GM18868 (cell line): Measurements from ENCODE around the gene CTRB1.

ENCODE experiments used
- ATAC-seq: cut with Tn5 transposase; IDR thresholded peaks from one replicate; pipeline ENCODE4 v1.9.1; 2021; ENCODE audit warnings: mild to moderate bottlenecking, moderate library complexity; ENCODE audit not compliant: unreplicated experiment

Gene CTRB1

DNA sequence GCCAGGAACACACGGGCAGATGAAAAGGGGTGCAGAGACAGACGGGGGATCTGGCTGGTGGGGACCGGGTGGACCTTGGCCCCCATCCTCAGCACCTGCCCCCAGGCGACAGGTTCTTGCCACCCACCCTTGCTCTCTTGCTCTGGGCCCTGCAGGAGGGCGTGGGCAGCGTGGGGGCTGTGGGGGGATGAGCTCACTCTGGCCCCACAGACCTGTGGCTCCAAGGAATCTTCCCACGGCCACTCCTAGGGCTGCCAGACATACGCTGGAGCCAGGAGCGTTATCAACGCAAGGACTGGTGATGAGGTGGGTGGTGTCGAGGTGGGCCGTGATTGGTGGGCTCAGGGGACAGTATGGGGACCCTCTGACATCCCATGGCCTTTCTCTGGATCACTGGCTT is 6.3 kb downstream of the CTRB1 start:
- ATAC-seq, result no peak

DNA sequence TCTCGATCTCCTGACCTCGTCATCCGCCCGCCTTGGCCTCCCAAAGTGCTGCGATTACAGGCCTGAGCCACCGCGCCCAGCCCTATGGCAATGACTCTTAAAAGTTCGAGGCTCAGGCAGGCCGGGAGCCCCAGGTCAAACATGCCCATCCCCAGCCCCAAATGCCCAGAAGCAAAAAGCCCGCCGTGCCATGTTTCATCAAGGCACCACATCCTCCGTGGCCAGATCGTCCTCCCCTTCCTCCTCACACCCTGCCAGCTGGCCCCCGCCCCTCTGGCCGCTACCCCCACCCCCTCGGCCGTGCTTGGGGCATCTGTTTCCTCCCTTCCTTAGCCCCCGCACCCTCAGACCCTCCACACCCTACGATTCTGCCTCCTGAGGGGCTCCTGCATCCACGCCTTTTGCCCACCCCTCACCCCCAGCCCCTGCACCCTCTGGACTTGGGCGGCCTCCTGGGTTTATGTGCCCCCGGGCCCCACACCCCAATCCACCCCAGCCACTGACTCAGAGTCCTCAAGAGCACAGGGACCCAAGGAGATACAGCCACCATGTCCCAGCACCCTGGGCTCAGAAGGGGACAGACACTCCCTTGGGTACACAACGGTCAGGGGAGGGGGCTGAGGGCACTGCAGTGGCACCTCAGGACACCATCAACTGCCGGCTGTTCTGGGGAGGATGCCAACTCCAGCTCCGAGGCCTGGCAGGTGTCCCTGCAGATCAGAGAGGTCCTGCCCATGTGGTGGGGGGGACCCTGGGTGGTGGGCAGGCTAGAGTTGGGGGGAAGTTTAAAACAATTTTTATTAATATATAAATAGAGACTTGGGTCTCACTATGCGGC is 7.1 kb downstream of the CTRB1 start:
- no peak for ATAC-seq

DNA sequence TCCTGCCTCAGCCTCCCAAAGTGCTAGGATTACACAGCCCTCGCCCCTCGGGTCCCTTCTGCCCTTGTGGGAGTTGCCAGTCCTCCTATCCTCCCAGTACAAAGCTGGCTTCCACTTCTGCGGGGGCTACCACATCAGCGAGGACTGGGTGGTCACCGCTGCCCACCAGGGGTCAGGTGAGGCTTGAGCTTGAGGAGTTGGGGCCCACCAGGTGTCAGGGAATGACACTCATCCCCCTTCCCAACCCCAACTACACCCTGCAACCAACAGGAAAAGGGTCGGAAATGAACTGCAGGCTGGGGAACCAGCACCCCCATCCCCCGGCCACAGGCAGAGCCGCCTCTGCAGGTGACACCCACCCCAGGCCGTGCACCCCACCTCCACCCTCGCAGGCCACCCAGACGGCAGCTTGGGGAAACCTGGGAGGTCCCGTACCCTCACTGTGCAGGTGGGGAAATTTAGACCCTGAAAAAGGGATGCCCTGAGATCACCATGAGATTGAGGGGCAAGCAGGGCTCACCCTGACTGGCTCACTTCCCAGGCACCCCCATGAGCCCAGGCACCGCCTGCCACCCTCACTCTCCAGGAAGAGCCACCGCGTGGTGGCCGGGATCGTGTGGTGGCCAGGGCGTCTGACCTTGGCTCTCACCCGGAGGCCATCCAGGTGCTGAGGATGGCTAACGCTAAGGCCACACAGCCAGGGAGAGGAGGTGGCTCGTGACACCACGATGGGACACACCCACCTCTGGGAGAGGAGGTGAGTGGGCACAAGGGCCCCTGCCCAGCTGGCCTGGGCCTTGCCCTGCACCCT is 8.0 kb downstream of the CTRB1 start:
- no peak for ATAC-seq

DNA sequence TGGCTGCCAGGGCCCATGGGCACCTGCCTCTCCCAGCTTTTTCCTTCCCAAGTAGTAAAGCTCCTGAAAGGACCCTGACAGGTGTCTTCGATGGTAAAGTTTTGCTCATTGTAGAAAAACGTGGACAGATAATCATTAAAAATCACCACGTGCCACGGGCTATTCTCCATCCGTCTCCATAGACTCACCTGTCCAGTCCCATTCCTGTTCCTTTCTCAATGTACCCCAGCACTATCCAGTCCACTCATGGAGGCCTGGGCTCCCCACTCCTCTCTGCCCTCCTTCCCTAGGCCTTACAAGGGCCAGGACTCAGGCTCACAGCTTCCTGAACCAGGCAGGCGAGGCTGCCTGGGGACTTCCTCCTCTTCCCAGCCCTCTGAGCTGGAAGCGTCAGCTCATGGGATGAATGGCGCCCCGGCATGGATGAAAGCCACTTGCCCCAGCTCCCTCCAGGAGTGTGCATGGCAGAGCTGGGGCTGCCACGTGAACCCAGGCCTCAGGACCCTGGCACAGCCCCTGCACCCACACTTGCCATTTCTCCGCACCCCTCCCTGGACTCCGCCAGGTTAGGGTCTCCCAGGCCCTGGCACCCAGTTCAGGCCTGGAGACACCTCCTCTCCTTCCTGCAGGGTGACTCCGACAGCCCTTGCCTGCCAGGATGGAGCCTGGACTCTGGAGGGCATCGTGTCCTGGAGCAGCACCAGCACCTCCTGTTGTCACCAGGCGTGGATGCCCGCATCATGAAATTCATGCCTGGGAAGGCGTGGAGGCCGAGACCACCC is 8.8 kb downstream of the CTRB1 start:
- no peak for ATAC-seq

DNA sequence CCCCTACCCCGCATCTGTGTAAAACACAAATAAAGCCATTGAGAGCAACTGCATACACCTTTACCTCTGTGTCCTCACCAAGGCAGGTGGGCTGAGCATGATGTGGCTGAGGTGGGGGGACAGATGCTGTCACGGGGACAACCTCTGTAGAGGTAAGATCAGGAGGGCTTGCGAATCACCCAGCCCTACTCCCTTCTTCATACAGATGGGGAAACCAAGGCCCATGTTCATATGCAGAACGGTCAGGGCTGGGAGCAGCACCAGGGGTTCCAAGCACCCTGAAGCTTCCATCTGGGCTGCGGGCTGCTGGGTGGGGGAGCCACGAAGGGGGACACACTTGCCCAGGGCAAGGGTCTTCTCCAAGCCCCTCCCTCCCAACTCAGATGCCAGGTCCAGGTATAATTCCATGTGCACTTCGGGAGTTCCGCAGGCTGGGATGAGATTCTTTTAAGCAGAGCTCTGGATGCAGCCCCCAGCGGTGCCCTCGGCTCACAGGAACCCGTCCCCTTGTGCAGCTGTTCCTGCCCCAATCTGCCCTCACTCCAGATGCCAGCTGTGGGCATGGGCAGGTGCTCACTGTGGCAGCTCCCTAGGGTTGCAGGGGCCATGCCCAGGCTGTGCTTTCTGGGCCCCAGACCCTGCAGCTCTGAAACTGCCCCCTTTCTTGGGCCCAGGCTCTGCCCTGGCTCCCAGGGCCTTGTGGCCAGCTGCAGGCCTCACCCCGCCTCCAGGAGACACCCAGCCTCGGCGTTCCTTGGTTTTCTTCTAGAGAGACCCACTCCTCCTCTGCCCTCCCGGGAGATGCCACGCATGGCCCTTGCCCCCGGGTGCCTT is 9.6 kb downstream of the CTRB1 start:
- no peak for ATAC-seq

DNA sequence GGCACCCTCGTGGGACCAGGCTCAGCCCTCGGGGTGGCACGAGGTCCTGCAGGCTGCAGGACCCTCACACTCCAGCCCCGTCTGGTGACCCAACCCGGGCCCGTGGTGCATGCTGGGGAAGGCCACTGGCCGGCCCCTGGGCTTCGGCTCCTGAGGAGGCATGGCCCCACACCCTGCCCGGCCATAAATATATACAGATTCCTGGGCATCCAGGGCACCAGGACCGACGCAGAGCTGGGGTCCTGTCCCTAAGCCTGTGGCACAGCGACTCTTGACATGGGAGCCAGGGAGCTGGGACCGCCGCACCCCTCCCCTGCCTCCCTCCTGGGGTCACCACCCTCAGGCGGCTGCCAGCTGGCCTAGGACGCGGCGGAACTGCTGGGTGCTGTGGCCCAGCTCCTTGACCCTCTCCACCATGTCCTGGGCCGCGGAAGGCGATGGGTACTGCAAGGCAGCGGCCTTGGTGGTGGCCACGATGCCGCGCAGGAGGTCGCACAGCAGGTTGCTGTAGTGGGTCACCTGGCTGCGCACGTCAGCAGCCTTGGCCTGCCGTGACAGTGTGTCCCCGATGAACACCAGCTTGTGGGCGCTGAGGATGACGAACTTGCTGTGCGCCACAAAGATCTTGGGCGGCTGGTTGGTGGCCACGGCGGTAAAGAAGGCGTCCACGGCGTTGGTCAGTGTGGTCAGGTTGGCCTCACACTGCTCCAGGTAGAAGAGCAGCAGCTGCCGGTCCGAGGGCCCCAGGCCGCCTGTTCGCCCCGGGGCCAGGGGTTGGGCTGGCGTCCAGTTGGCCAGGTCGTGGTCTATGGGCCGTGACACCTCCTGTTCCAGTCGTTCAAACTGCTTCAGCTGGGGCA is 10.6 kb downstream of the CTRB1 start:
- ATAC-seq, result no peak

DNA sequence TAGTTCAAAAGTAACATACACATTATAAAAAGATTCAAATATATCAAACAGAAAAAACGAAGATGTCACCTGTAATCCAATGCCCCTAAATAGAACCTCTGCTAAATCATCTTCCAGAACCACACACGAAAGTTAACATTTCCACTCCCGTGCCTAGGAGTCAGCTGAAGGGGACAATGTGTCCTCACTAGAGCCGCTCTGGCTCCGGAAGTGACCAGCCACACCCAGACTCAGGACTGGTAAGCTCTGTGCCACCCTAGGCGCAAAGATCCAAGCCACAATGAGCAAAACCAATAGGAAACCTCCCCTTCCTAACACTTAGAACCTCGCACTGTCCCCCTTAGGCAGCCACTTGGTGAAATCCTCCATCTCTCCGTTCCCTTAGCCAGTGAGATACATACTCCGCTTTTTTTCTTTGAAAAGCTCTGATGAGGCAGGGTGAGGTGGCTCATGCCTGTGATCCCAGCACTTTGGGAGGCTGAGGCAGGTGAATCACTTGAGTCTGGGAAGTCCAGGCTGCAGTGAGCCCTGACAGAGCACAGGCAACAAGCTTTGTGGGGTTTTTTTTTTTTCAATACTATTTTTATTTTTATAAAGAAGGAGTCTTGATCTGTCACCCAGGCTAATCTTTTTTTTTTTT is 11.8 kb downstream of the CTRB1 start:
- no peak for ATAC-seq

DNA sequence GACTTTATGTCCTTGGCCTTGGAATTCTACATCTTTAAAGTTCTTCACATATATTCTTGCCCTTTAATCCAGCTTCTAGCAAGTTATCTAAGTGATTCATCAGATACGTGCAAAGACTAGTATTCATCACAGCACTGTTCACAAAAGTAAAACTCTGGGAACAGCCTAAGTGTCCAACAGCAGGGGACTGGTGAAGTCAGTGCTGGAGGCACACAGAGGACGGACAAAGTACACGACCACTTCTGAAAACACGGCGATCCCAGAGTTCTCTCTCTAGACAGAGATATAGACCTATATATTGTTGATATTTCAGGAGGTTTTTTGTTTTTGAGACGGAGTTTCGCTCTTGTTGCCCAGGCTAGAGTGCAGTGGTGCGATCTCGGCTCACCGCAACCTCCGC is 12.8 kb downstream of the CTRB1 start:
- ATAC-seq, result no peak

DNA sequence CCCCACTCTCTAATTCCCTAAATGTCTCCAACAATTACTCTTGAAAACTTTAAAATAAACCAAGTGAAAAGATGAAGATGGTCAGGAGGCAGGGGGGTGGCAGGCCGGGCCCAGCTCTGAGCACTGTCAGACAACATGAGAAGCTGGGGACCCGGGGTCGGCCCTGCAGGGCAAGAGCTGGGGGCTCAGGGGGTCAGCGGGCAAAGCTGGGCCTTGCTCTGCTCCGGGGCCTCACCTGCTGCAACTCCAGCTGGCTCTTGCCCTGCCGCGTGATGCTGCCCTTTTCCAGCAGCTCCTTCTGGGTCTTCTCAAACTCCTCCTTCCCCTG is 14.8 kb downstream of the CTRB1 start:
- ATAC-seq, result no peak

DNA sequence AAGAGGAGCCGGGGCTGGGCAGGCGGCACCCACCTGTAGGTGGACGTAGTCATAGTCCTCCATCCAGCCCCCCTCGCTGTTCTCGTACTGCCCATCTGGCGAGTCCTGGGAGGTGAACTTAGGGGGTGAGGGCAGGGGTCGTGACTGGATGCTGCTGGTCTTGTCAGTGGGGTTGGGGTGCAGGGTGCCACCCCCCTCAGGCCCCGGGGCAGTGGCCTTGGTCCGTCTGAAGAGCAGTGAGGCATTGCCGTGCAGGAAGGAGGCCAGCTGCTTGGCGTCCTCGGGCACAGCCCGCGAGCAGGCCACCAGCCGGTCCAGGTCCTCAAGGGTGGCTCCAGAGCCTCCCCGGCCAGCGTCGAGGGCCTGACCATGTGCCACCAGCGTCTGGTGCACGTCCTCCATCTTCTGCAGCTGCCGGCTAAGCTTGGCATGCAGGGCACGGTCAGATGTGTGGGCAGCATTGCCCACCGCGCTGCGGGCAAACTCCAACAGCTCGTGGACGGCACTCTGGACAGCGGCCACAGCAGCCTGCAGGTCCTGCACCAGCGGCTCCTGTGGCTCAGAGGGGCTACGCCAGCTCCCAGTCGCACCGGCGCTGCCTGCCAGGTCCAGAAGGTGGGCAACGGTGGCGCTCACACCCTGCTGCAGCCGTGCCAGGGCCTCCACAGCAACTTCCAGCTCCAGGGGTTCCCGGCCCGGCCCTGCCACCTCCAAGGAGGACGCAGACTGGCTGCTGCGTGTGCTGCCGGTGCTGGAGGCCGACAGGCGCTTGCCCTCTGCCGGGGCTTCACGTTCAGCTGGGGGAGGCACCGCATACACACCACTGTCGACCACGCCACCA is 16.3 kb downstream of the CTRB1 start:
- ATAC-seq, result no peak

DNA sequence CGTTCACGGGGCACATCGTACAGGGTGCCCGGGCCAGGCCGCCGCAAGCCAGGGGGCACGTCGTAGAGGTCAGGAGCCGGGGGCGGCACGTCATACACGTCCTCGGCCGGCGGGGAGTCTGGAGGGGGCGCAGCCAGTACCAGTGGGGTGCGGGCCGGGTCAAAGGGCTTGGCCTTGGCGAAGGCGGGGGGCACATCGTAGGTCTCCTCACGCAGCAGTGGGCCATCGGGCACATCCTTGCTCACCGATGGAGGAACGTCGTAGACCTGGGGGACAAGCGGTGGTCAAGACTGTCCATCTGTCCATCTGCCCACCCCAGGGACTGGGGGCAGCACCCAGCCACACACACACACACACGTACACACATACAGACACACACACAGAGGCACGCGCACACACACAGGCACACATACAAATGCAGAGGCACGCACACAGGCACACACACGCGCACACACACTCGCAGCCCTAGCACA is 17.0 kb downstream of the CTRB1 start:
- ATAC-seq, result no peak

DNA sequence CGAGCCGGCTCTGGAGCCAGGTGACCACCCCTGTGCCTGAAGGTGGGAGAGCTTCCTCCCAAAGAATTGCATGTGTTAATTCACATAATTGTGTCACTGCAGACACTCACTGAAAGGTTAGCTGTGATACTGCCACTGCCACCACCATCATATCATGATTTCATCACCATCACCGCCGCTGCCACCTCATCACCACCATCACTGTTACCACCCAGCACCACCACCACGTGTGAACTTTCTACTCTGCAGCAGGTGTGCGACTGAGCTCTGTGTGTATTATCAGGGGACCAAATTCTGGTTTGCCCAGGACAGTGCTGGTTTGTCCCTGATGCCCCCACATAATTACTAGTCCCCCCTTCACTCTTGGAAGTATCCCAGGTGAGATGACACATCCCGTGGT is 17.4 kb downstream of the CTRB1 start:
- no peak for ATAC-seq

DNA sequence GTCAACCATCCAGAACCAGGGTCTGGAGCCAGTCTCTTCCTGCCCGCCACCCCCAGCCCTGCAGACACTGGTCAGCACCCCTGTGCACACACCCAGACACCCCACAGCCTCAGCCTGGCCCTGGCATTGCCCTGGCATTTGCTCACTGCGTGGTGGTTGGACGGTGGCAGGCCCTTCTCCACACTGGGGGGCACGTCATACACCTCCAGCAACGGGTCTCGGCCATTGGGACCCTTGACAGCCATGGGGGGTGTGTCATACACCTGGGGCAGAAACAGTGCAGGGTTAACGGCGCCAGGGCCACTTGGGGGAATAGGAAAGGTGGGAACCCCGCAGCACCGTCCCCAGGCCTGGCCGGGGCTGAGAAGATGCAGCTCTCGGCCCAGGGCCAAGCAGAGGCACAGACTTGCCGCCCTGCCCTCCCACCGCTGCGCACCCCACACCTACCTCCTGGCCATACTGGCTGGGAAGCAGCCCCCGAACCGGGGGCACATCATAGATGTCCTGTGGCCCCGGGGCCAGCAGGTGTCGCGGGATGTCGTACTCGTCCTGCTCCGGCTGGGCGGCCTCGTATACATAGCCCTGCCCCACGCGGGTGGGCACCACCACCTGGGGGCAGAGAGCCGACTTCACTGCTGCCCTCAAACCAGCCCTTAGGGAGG is 18.1 kb downstream of the CTRB1 start:
- ATAC-seq, result no peak

DNA sequence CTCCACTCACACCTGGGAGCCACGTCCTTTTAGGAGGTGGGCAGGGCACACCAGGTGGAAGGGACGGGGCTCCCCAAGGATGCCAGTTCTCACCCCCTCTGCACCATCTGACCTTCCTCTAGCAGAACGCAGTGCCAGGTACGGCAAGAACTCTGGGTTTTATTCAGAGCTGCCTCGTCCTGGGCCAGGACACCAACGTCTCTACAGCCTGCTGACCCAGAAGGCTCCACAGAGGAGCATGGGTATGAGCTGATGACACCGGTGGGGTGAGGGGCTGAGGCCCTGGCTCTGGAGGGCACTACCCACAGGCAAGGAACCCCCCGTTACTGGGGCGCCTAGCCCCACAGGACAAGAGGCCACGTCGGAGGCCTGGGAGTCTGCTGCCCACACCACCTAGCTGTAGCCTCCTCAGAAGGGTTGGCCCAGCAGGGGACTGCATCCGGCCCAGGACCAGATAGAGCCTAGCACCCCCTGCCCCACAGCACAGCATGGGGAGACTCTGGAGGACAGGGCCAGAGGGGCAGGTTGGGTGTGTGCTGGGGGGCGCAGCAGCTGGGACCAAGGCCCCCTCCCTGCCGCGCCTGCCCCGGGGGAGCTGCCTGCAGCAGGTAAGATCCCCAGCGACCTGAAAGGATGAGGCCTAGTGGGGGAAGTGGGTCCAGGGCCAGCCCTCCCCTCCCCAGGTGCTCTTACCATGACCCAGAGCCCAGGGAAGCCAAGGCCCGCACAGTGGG is 18.8 kb downstream of the CTRB1 start:
- ATAC-seq, result no peak

DNA sequence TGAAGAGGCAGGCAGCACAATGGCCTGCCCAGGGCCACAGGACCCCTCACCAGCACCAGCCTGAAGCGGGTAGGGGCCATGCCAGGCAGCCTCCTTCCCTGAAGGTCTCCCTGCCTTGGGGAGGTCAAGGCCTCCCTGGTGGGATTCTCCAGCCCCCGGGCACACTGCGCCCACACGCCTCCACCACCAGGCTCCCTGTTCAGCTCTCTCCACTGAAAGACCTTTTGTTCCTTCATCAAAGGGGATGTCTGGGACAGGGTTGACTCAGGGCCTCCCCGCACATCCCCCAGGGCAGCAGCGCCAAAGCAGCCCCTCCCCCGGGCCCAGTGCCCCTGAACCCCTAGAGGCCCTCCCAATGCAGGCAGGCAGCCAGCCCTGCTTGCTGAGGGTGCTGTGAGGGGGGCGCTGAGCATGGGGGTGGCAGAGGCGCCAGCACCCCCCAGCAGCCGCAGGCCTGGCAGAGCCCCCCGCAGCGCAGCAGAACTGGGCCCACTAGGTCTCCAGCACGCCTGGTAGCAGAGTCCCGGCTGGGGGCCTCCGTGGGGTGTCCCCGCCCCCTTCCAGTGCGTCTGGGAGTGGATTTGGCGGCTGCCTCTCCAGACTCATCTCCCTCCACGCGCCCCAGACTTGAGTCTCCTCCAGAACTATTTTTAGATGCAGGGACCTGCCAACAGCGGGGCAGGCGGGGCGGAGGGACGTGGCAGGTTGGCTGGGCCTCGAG is 19.5 kb downstream of the CTRB1 start:
- ATAC-seq, result no peak

DNA sequence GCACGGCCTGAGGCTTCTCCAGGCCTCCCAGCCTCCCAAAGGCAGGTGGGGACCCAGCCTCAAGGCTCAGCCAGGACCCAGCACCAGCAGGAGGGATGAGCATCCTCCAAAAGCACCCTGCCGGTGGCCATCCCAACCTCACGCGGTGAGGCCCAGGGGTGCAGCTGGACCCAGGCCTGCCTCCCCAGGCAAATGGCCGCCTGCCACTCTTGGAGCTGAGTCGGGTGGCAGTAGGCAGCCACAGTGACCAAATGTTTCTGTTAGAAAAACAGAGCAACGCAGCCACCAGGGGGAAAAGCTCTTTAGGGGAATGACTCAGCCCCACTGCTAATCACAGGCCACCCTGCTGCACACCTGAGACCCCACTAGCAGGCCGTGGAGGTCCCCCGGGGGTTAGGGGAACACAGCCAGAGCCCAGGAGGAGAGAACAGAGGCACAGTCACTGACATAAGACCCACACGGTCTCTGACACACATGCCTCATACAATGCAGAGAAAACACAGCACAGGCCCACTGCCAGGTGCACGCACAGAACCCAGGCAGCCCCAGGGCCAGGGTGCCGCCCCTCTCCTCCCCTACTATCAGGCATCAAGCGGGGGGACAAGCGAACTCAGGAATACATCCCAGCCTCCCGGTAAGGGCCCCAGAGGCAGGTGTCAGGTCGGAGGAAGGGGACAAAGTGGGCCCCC is 20.2 kb downstream of the CTRB1 start:
- ATAC-seq, result no peak
